Lower leg skin (tissue), 4 donors: ENCODE results near the gene PBOV1. TPM values are rescaled to one million over a fixed set of nuclear protein-coding genes. Genes with fewer than 3 reads are reported as not detected.
A peak's percentile ranks its signal among the peaks of the same experiment; 100 is the strongest.

Experiments used
- DNase-seq, 2 donors: peaks; one replicate each; pipeline ENCODE4 v3.0.0-alpha.2; 2019; ENCODE audit warnings: low spot score in 2 of 2
- H3K4me3 ChIP-seq: fragments of 200-600 bp; sonication (generic); 2 replicates; pipeline ENCODE4 v1.5.1; 2017; ENCODE audit warnings: mild to moderate bottlenecking, low read depth; ENCODE audit not compliant: poor library complexity, severe bottlenecking
- CTCF ChIP-seq, 3 donors: fragments of 450-650 bp; IDR thresholded peaks; one replicate each; pipeline ENCODE4 v1.5.1; 2016; ENCODE audit warnings: antibody characterized with exemption in 3 of 3, mild to moderate bottlenecking in 3 of 3, moderate library complexity in 2 of 3
- POLR2A ChIP-seq, 2 donors: fragments of 450-650 bp; IDR thresholded peaks; one replicate each; pipeline ENCODE4 v1.6.1; 2016 to 2017; ENCODE audit warnings: antibody characterized with exemption in 2 of 2, mild to moderate bottlenecking in 1 of 2, moderate library complexity in 1 of 2
- WGBS, 2 donors: methylation state at CpG; one replicate each; pipeline ENCODE4 v1.1.5; 2018; 5-methylcytosine and 5-hydroxymethylcytosine counted together
- intact Hi-C: fragments of 100-400 bp; cut with DNase I; formaldehyde crosslinking; loops from one replicate; pipeline ENCODE4 v1.15.0; 2023; ENCODE audit warnings: low total_unique reads
- total RNA-seq, 4 donors: library from RNA; depleted of rRNA; stranded (reverse); fragments of >200 nt; gene quantifications; one replicate each; pipeline ENCODE4 v1.1.0, GENCODE V29; 2016

The PBOV1 gene
- total RNA-seq, 4 donors from 2014 or later: not detected

GRCh38 chr6:138226700-138227315 is 8.5 kb upstream of the PBOV1 start:
- WGBS, 2 donors: 58 to 76% methylated on average over 4 of the region's 4 CpGs
- H3K4me3 ChIP-seq: no peak overlapping the region
- intact Hi-C loops: no loop called here
- DNase-seq: no peak
- TF ChIP-seq POLR2A (IDR thresholded peaks at IDR 0.05) (no peak), CTCF (IDR thresholded peaks at IDR 0.05) (no peak)

GRCh38 chr6:138225953-138226352 is 7.7 kb upstream of the PBOV1 start:
- TF ChIP-seq POLR2A (IDR thresholded peaks at IDR 0.05) (no peak), CTCF (IDR thresholded peaks at IDR 0.05) (no peak)
- 53 to 54% methylated on average over 4 of the region's 4 CpGs for whole genome bisulfite sequencing, 2 donors
- no peak overlapping the region for H3K4me3 ChIP-seq
- DNase-seq: no peak
- intact Hi-C loops: no loop called here

- 58 to 64% methylated on average over 4 of the region's 4 CpGs for WGBS, 2 donors
- no peak for DNase-seq
- H3K4me3 ChIP-seq: no peak overlapping the region
- TF ChIP-seq POLR2A (IDR thresholded peaks at IDR 0.05) (no peak), CTCF (IDR thresholded peaks at IDR 0.05) (peak in 1 of 3 donors; percentile 24)
- intact Hi-C loops: no loop called here
Measured at GRCh38 chr6:138222901-138223546, 4.7 kb upstream of the PBOV1 start.

- TF ChIP-seq CTCF (IDR thresholded peaks at IDR 0.05): no peak
- no peak for TF ChIP-seq POLR2A (IDR thresholded peaks at IDR 0.05)
- no peak for DNase-seq
- intact Hi-C loops: no loop called here
- WGBS, 2 donors: 97 to 98% methylated on average over 4 of the region's 4 CpGs
- H3K4me3 ChIP-seq: no peak overlapping the region
Measured at GRCh38 chr6:138219901-138220300, 1.6 kb upstream of the PBOV1 start.

- intact Hi-C loops: no loop called here
- TF ChIP-seq POLR2A (IDR thresholded peaks at IDR 0.05) (no peak), CTCF (IDR thresholded peaks at IDR 0.05) (no peak)
- no peak for DNase-seq
- WGBS, 2 donors: 86 to 92% methylated on average over 3 of the region's 3 CpGs
- no peak overlapping the region for H3K4me3 ChIP-seq
Measured at GRCh38 chr6:138219398-138219797, 1.1 kb upstream of the PBOV1 start.
